Activated CD4-positive, alpha-beta memory T cell treated with anti-CD3 and anti-CD28 coated beads, Interleukin-2, amount 10 ng/mL, durations not matched to agents 7 days and 5 days (primary cell): Measurements from ENCODE around the gene NES. TPM values are rescaled to one million over a fixed set of nuclear protein-coding genes. Genes with fewer than 3 reads are reported as not detected.

Experiments
- CTCF ChIA-PET: fragments of 350-600 bp; sonication (Branson Sonifier 250); formaldehyde crosslinking; loops from one replicate; lab custom pipeline; 2021; ENCODE audit warnings: antibody characterized with exemption, inconsistent platforms; lab: Charles Lee
- POLR2A ChIA-PET: fragments of 350-600 bp; sonication (Branson Sonifier 250); formaldehyde crosslinking; loops from one replicate; lab custom pipeline; 2021; ENCODE audit warnings: antibody characterized with exemption; lab: Charles Lee
- DNase-seq: peaks from one replicate; pipeline ENCODE4 v3.0.0-alpha.2; 2020
- H3K27ac Mint-ChIP-seq: one replicate; pipeline ENCODE4 v1.8.0; 2021; ENCODE audit warnings: mild to moderate bottlenecking, mixed read lengths
- H3K27me3 Mint-ChIP-seq: one replicate; pipeline ENCODE4 v1.8.0; 2021; ENCODE audit warnings: mixed read lengths
- H3K36me3 Mint-ChIP-seq: one replicate; pipeline ENCODE4 v1.8.0; 2021; ENCODE audit warnings: low read depth, mixed read lengths
- H3K4me1 Mint-ChIP-seq: one replicate; pipeline ENCODE4 v1.8.0; 2021; ENCODE audit warnings: mixed read lengths
- H3K4me3 Mint-ChIP-seq: one replicate; pipeline ENCODE4 v1.8.0; 2021; ENCODE audit warnings: mild to moderate bottlenecking, mixed read lengths
- H3K9me3 Mint-ChIP-seq: one replicate; pipeline ENCODE4 v1.8.0; 2021; ENCODE audit warnings: mixed read lengths
- total RNA-seq, 2 experiments: library from RNA; stranded (reverse); gene quantifications; one replicate each; pipeline ENCODE4 v1.2.3, GENCODE V29; 2021

The NES gene
- total RNA-seq, 2 experiments from 2014 or later: not detected

GRCh38 chr1:156690675-156691036 is 13.4 kb upstream of the NES start:
- peaks cover 68% of the 10 kb centered on the region for H3K27me3 Mint-ChIP-seq
- no peak for DNase-seq
- H3K27ac Mint-ChIP-seq: no peak overlapping the region
- POLR2A ChIA-PET: interaction anchor here (1.2 to 3.9 kb wide), 6 partner anchors 15 to 118 kb away, joined by 3 to 32 read pairs (median 6); partner anchors contain the start of genes CRABP2, ISG20L2 and METTL25B
- no peak overlapping the region for H3K4me3 Mint-ChIP-seq
- CTCF ChIA-PET: interaction anchor here (1.2 to 11.7 kb wide), 18 partner anchors 8 to 268 kb away, joined by 3 to 212 read pairs (median 16); partner anchors contain the start of genes CRABP2, INSRR, ISG20L2 and METTL25B
- H3K4me1 Mint-ChIP-seq: peaks cover 15% of the 10 kb centered on the region
- no peaks in the 10 kb centered on the region for H3K36me3 Mint-ChIP-seq
- no peaks in the 10 kb centered on the region for H3K9me3 Mint-ChIP-seq

DNA sequence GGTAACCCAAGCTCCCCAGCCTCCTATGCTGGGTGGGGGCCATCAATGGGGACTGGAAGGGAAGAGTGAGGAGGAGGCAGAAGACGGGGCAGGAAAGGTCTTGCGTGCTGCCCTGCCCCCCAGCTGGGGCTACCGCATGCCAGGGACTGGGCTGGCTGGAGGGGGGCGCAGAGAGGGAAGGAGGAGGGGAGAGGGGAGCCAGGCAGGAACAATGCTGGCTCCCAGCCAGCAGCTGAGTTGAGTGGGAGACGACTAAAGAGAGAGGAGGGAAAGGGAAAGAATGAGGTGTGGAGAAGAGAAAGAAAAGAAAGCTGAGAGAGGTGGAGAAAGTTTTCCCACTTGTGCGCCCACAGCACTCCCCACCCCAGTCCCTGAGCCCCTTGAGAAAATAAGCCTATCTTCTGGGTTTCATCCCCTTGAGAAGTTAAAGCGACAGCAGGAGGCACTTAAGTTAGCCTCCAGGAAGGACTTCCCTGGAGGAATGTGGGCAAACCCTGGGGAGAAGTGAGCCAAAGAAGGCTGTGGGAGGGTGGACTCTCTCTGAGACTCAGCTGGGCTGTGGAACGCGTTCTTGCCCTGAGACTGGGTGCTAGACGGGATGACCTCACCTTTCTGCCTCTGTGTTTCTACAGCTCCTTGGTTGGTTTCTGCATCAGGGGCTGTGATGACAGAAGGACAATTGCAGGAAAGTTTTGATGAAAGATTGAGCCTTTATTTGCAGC is 12.9 kb upstream of the NES start:
- ChIA-PET POLR2A (interaction anchor here (0.7 to 3.9 kb wide), 9 partner anchors 14 to 118 kb away, joined by 3 to 32 read pairs (median 5); partner anchors contain the start of genes CRABP2, ISG20L2 and METTL25B), CTCF (interaction anchor here (0.5 to 11.7 kb wide), 41 partner anchors 8 to 269 kb away, joined by 3 to 212 read pairs (median 4); partner anchors contain the start of genes CRABP2, INSRR, ISG20L2 and METTL25B)
- no peak overlapping the region for H3K27ac Mint-ChIP-seq
- peaks cover 15% of the 10 kb centered on the region for H3K4me1 Mint-ChIP-seq
- no peaks in the 10 kb centered on the region for H3K9me3 Mint-ChIP-seq
- H3K36me3 Mint-ChIP-seq: no peaks in the 10 kb centered on the region
- H3K4me3 Mint-ChIP-seq: no peak overlapping the region
- no peak for DNase-seq
- H3K27me3 Mint-ChIP-seq: peaks cover 69% of the 10 kb centered on the region

GRCh38 chr1:156689035-156689952 is 12.1 kb upstream of the NES start:
- Mint-ChIP-seq H3K27ac (no peak overlapping the region), H3K4me1 (peaks cover 21% of the 10 kb centered on the region), H3K4me3 (no peak overlapping the region), H3K36me3 (no peaks in the 10 kb centered on the region), H3K27me3 (peaks cover 65% of the 10 kb centered on the region), H3K9me3 (no peaks in the 10 kb centered on the region)
- CTCF ChIA-PET: interaction anchor here (0.5 to 11.7 kb wide), 45 partner anchors 7 to 270 kb away, joined by 3 to 212 read pairs (median 4); partner anchors contain the start of genes CRABP2, INSRR, ISG20L2 and METTL25B
- POLR2A ChIA-PET: interaction anchor here (0.7 to 3.9 kb wide), 9 partner anchors 13 to 119 kb away, joined by 3 to 32 read pairs (median 5); partner anchors contain the start of genes CRABP2, ISG20L2 and METTL25B
- DNase-seq: peak; percentile 76

DNA sequence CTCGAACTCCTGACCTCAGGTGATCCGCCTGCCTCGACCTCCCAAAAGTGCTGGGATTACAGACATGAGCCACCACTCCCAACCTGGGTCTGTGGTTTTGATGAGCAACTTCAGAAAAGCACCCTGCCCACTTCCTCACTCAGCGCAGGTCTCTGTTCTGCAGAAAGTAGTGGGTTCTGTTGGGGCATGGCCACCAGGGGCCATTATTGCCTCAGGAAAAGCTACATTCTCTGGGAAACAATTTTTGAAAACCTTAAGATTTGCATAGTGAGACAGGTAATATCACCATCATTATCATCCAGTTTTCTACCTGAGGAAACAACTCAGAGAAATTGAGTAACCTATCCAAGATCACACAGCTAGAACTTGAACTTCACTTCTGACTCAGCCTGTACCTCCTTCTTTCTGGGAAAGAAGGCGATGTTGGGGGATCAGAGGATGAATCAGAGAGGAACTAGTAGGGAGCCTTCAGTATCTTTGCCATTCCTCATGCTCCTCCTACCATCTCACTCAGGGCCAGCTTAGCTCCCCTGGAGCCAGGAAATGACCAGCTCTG is 7.1 kb upstream of the NES start:
- peaks cover 43% of the 10 kb centered on the region for H3K27me3 Mint-ChIP-seq
- POLR2A ChIA-PET: interaction anchor here (0.7 to 1.7 kb wide), 4 partner anchors 22 to 67 kb away, joined by 3 to 9 read pairs (median 4); partner anchors contain the start of genes CRABP2, HDGF and METTL25B
- CTCF ChIA-PET: interaction anchor here (0.6 to 11.7 kb wide), 15 partner anchors 8 to 397 kb away, joined by 3 to 212 read pairs (median 5); partner anchors contain the start of genes CRABP2, ISG20L2, METTL25B and NTRK1
- H3K4me3 Mint-ChIP-seq: no peak overlapping the region
- no peaks in the 10 kb centered on the region for H3K36me3 Mint-ChIP-seq
- H3K9me3 Mint-ChIP-seq: no peaks in the 10 kb centered on the region
- peak overlapping the region; percentile 40 for H3K27ac Mint-ChIP-seq
- peaks cover 22% of the 10 kb centered on the region for H3K4me1 Mint-ChIP-seq
- peak; percentile 63 for DNase-seq

DNA sequence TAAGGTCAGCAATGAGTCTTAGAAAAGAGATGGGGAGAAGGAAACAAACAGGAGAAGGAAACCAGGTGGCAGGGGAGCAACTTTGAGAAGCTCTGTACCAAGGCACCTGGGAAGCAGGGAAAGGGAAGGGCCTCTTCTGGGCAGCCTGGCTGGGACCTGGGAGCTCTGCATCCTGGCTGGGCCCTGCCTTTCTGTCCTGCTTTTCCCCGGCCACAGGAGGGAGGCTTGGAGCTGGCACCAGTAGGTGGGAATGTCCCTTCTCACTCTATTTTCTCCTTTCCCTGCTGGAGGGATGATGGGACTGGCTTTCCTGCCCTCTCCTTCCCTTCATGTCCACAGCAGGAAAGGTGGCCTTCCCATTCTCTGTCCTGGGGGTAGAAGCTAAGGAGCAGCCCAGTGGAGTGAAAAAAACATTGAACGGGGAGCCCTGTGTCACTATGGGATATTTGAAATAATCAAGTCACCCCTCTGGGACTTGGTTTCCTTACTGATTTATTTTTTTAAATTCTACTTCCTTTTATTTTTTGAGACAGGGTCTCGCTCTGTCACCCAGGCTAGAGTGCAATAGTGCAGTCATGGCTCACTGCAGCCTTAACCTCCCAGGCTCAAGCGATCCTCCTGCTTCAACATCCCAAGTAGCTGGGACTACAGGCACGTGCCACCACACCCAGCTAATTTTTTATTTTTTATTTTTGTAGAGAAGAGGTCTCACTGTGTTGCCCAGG is 5.1 kb upstream of the NES start:
- Mint-ChIP-seq H3K4me1 (peaks cover 31% of the 10 kb centered on the region), H3K27me3 (peaks cover 49% of the 10 kb centered on the region), H3K27ac (no peak overlapping the region), H3K36me3 (no peaks in the 10 kb centered on the region), H3K4me3 (no peak overlapping the region), H3K9me3 (no peaks in the 10 kb centered on the region)
- CTCF ChIA-PET: interaction anchor here (1.1 to 11.7 kb wide), 5 partner anchors 8 to 62 kb away, joined by 3 to 212 read pairs (median 8); partner anchors contain the start of genes ISG20L2, METTL25B and MRPL24
- no peak for DNase-seq
- POLR2A ChIA-PET: interaction anchor here (0.9 kb wide), 1 partner anchor 9 kb away, joined by 3 read pairs; no protein-coding TSS in a partner anchor

- Mint-ChIP-seq H3K36me3 (no peaks in the 10 kb centered on the region), H3K9me3 (no peaks in the 10 kb centered on the region), H3K4me3 (no peak overlapping the region), H3K27me3 (peaks cover 51% of the 10 kb centered on the region), H3K27ac (no peak overlapping the region), H3K4me1 (peaks cover 34% of the 10 kb centered on the region)
- ChIA-PET POLR2A (interaction anchor here (0.9 kb wide), 1 partner anchor 8 kb away, joined by 3 read pairs; no protein-coding TSS in a partner anchor), CTCF (interaction anchor here (1.2 to 11.7 kb wide), 6 partner anchors 8 to 57 kb away, joined by 3 to 212 read pairs (median 26); partner anchors contain the start of genes ISG20L2 and METTL25B)
- no peak for DNase-seq
Measured at GRCh38 chr1:156681196-156681960, 4.2 kb upstream of the NES start.

DNA sequence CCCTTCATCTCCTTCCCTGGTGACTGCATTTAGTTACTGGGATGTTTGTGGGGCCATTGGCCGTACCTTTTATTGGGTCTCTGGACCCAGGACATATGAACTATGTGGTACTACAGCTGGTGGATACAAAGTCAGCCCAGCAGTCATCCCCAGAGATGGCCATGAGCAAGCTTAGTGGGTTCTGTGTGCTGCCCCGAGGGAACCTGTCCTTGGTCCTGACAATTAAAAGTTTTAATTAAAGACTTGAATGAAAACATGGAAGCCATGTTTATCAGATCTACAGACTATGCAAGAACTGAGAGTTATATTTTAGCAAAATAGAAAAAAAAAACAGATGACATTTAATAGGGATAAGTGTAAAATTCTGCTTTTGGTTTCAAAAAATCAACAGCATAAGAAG is 2.8 kb upstream of the NES start:
- POLR2A ChIA-PET: no interaction called here
- no peak overlapping the region for H3K4me3 Mint-ChIP-seq
- peaks cover 34% of the 10 kb centered on the region for H3K4me1 Mint-ChIP-seq
- H3K9me3 Mint-ChIP-seq: no peaks in the 10 kb centered on the region
- CTCF ChIA-PET: interaction anchor here (0.6 to 10.7 kb wide), 7 partner anchors 10 to 248 kb away, joined by 3 to 139 read pairs (median 4); no protein-coding TSS in a partner anchor
- no peaks in the 10 kb centered on the region for H3K36me3 Mint-ChIP-seq
- peaks cover 61% of the 10 kb centered on the region for H3K27me3 Mint-ChIP-seq
- no peak overlapping the region for H3K27ac Mint-ChIP-seq
- DNase-seq: no peak

GRCh38 chr1:156677616-156678596 is 699 bp upstream of the NES start:
- DNase-seq: peak; percentile 35
- Mint-ChIP-seq H3K4me1 (peaks cover 14% of the 10 kb centered on the region), H3K27me3 (peaks cover 76% of the 10 kb centered on the region), H3K9me3 (no peaks in the 10 kb centered on the region), H3K4me3 (no peak overlapping the region), H3K36me3 (no peaks in the 10 kb centered on the region), H3K27ac (no peak overlapping the region)
- ChIA-PET POLR2A (interaction anchor here (0.6 to 2.1 kb wide), 4 partner anchors 17 to 48 kb away, joined by 3 to 7 read pairs (median 4); no protein-coding TSS in a partner anchor), CTCF (interaction anchor here (0.6 to 10.7 kb wide), 15 partner anchors 12 to 87 kb away, joined by 3 to 139 read pairs (median 4); partner anchors contain the start of genes CRABP2, ISG20L2 and METTL25B)

DNA sequence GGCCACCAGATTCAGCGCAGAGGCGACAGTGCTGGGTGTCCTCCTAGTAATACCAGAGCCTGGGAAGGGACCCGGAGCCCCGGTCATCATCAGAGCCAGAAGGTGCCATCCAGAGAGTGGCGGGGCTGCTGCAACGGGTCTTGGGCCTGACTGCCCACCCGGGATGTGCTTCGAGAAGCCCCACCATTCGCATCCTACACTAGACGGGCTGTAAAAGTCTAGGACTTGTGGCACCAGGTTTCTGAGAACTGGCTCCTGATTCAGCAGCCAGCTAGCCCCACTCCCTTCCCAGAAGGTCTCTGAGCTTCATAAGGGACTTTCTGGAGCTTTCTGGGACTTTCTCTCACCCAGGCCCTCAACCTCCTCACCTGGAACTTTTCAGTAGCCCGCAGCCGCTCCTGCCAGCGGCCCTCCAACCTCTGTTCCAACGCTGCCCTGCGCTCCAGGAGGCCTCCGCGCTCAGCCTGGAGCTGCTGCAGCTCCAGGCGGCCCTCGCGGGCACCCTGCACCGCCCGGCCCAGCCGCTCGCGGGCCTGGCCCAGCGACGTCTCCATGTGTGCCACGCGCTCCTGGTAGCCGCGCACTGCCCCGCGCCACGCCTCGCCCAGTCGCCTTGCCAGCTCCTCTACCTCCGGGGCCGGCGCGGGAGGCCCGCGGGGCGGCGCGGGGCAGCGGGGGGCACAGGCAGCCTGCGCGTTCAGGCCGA is 940 bp downstream of the NES start:
- ChIA-PET POLR2A (interaction anchor here (0.6 to 2.1 kb wide), 3 partner anchors 13 to 33 kb away, joined by 3 to 5 read pairs (median 3); no protein-coding TSS in a partner anchor), CTCF (interaction anchor here (0.9 to 10.7 kb wide), 11 partner anchors 9 to 85 kb away, joined by 3 to 139 read pairs (median 7); partner anchors contain the start of genes CRABP2, ISG20L2 and METTL25B)
- H3K4me3 Mint-ChIP-seq: no peak overlapping the region
- H3K27me3 Mint-ChIP-seq: peaks cover 82% of the 10 kb centered on the region
- no peak overlapping the region for H3K27ac Mint-ChIP-seq
- no peak for DNase-seq
- peaks cover 14% of the 10 kb centered on the region for H3K4me1 Mint-ChIP-seq
- H3K9me3 Mint-ChIP-seq: no peaks in the 10 kb centered on the region
- H3K36me3 Mint-ChIP-seq: no peaks in the 10 kb centered on the region
